Neural crest cell (in vitro differentiated cells): ENCODE data around the gene UBXN11. TPM values are rescaled to one million over a fixed set of nuclear protein-coding genes. Genes with fewer than 3 reads are reported as not detected.
A peak's percentile ranks its signal among the peaks of the same experiment; 100 is the strongest.

ENCODE experiments used
- DNase-seq: peaks from one replicate; pipeline ENCODE4 v3.0.0; 2021; ENCODE audit warnings: low read depth, mixed read lengths, low spot score
- H3K27ac Mint-ChIP-seq: one replicate; pipeline ENCODE4 v1.8.0; 2021; ENCODE audit warnings: mild to moderate bottlenecking, mixed read lengths; ENCODE audit not compliant: unreplicated experiment
- H3K27me3 Mint-ChIP-seq: 2 replicates; pipeline ENCODE4 v1.8.0; 2021; ENCODE audit warnings: low read depth, mild to moderate bottlenecking, mixed read lengths
- H3K36me3 Mint-ChIP-seq: 2 replicates; pipeline ENCODE4 v1.8.0; 2021; ENCODE audit warnings: low read depth, mild to moderate bottlenecking, mixed read lengths
- H3K4me1 Mint-ChIP-seq: 2 replicates; pipeline ENCODE4 v1.8.0; 2021; ENCODE audit warnings: mixed read lengths
- H3K4me3 Mint-ChIP-seq: one replicate; pipeline ENCODE4 v1.8.0; 2021; ENCODE audit warnings: mild to moderate bottlenecking, mixed read lengths
- H3K9me3 Mint-ChIP-seq: 2 replicates; pipeline ENCODE4 v1.8.0; 2021; ENCODE audit warnings: mixed read lengths
- total RNA-seq: library from RNA; stranded (reverse); gene quantifications from 2 replicates; pipeline ENCODE4 v1.2.1, GENCODE V29; 2021
- TF ChIP-seq, protein P1 (sequence below): fragments of 200-600 bp; sonication (generic); conservative IDR thresholded peaks from 2 replicates; pipeline ENCODE4 v1.5.0; 2021; ENCODE audit warnings: antibody characterized with exemption, mild to moderate bottlenecking

The UBXN11 gene
- total RNA-seq, 1 donor from 2014 or later = 35.5 TPM

DNA sequence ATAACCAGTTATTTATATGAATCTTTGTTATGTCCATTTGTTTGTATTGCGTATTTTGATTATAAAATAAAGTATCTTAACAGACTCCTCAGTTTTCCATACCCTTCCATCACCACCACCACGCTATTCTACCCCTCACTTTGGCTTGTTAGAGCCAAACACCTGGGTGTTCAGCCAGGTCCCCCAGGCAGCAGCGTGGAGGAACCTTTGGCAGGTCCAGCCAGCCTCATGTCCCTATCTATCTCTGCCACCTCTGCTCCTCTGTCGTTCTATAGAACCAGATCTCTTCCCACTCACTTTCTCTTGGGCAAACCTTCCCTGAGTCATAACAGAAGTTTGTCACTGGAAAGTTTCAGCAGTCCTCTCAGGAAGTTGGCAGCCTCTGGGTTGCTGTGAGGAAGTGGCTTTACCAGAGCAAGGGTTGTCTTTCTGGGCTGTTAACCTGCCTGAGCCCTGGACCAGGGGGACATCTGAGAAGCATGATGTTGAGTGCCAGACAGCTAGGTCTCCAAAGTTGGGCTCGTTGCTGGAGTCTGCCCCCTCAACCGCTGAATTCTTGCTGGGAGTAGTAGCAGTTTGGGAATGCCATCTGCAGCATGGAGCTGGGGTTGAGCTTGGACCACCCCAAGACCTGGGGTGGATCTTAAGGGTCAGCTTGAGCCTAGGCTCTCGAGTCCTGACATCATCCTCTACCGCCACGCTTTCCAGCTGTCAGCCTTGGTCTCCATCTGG is 27.5 kb downstream of the UBXN11 start:
- no peak for DNase-seq
- H3K27me3 Mint-ChIP-seq = peaks cover 5% of the 10 kb centered on the region
- H3K9me3 Mint-ChIP-seq = no peaks in the 10 kb centered on the region
- H3K27ac Mint-ChIP-seq = peak overlapping the region; percentile 76
- TF ChIP-seq, protein P1, sequence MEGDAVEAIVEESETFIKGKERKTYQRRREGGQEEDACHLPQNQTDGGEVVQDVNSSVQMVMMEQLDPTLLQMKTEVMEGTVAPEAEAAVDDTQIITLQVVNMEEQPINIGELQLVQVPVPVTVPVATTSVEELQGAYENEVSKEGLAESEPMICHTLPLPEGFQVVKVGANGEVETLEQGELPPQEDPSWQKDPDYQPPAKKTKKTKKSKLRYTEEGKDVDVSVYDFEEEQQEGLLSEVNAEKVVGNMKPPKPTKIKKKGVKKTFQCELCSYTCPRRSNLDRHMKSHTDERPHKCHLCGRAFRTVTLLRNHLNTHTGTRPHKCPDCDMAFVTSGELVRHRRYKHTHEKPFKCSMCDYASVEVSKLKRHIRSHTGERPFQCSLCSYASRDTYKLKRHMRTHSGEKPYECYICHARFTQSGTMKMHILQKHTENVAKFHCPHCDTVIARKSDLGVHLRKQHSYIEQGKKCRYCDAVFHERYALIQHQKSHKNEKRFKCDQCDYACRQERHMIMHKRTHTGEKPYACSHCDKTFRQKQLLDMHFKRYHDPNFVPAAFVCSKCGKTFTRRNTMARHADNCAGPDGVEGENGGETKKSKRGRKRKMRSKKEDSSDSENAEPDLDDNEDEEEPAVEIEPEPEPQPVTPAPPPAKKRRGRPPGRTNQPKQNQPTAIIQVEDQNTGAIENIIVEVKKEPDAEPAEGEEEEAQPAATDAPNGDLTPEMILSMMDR = no peak
- H3K4me1 Mint-ChIP-seq = peaks cover 43% of the 10 kb centered on the region
- H3K36me3 Mint-ChIP-seq = peaks cover 15% of the 10 kb centered on the region
- H3K4me3 Mint-ChIP-seq = peak overlapping the region; percentile 92

DNA sequence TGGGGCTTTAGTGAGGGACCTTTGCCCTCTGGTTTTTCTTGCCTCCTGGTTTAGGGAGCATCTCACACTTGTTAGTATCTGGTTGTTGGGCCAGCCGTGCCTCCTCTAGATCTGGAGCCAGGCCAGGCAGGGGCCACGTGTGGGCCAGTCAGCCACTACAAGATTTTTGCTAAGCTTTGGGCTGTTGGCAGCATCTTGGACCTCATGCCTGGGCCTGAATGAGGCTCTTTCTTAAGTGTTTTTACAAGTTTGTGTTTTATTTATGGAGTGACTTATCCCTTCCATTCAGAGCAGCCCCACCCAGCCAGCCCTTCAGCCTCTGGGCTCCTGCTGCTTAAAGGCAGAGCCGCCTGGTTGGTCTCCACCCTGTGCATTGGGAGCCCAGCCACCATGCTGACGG is 28.1 kb downstream of the UBXN11 start:
- H3K4me1 Mint-ChIP-seq = peaks cover 40% of the 10 kb centered on the region
- no peak for DNase-seq
- no peak overlapping the region for H3K27ac Mint-ChIP-seq
- H3K4me3 Mint-ChIP-seq = peak overlapping the region; percentile 92
- TF ChIP-seq, protein P1 = no peak
- H3K27me3 Mint-ChIP-seq = peaks cover 5% of the 10 kb centered on the region
- H3K36me3 Mint-ChIP-seq = peaks cover 15% of the 10 kb centered on the region
- no peaks in the 10 kb centered on the region for H3K9me3 Mint-ChIP-seq

DNA sequence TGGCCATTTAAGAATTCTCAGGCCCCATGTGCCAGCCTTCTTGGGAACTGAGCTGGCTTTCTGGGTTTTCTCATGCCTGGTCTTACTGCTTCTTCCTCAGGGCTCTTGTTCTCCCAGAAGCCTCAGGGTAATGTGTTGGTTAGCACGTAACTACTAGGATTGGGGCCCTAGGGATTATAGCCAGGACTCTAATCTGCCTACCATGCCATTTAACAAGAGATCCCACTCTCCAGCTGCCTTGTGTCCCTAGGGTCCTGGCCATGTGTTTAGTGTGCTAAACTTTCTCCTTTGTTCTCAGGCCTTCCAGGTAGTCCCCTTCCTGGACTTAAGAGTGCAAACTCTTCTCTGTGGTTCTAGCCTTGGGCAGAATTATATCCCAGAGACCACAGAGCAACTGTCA is 28.7 kb downstream of the UBXN11 start:
- Mint-ChIP-seq H3K4me3 (no peak overlapping the region), H3K36me3 (peaks cover 17% of the 10 kb centered on the region), H3K27ac (no peak overlapping the region), H3K4me1 (peaks cover 38% of the 10 kb centered on the region), H3K27me3 (peaks cover 5% of the 10 kb centered on the region), H3K9me3 (no peaks in the 10 kb centered on the region)
- no peak for DNase-seq
- TF ChIP-seq, protein P1 = no peak

DNA sequence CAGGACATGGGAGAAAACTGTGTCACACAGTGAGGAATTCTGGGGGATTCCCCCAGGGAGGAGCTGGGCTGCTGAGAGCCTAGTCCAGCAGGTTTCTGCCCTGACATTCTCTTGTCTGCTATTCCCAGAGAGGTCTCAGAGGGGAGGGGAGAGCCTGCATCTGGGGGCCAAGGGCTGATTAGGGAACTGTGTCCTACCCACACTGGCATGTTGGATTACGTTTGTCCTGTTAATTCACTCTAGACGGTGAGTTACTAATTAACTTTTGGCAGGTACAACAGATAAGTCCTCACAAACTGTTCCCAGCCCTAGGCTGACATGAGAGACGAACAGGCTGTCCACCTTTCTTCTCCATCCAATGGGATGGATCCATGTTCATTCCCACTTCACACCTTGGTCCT is 29.2 kb downstream of the UBXN11 start:
- Mint-ChIP-seq H3K4me3 (peak overlapping the region; percentile 5), H3K27me3 (peaks cover 5% of the 10 kb centered on the region), H3K36me3 (peaks cover 19% of the 10 kb centered on the region), H3K4me1 (peaks cover 38% of the 10 kb centered on the region), H3K9me3 (no peaks in the 10 kb centered on the region), H3K27ac (no peak overlapping the region)
- TF ChIP-seq, protein P1 = no peak
- no peak for DNase-seq

DNA sequence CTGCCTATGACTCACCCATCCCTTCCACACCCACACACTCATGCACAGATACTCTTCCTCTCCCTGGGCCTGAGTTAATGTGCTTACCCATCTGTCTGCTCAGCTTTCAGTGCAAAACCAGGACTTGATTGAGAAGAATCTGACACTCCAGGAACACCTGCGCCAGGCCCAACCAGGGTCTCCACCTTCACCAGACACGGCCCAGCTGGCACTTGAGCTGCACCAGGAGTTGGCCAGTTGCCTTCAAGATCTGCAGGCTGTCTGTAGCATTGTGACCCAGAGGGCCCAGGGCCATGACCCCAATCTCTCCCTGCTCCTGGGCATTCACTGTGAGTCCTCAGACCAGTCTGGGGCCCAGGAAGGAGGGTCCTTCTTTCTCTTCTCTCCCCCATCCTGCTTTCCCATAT is 30.0 kb downstream of the UBXN11 start:
- Mint-ChIP-seq H3K4me1 (peaks cover 32% of the 10 kb centered on the region), H3K9me3 (no peaks in the 10 kb centered on the region), H3K36me3 (peaks cover 22% of the 10 kb centered on the region), H3K4me3 (peak overlapping the region; percentile 72), H3K27me3 (peaks cover 3% of the 10 kb centered on the region), H3K27ac (no peak overlapping the region)
- TF ChIP-seq, protein P1 = no peak
- no peak for DNase-seq
